Lower leg skin (tissue), 3 donors: ENCODE data around the gene RAB3D.

Experiments used
- CTCF ChIP-seq, 3 donors: fragments of 450-650 bp; IDR thresholded peaks; one replicate each; pipeline ENCODE4 v1.5.1; 2016; ENCODE audit warnings: antibody characterized with exemption in 3 of 3, mild to moderate bottlenecking in 3 of 3, moderate library complexity in 2 of 3
- POLR2A ChIP-seq, 2 donors: fragments of 450-650 bp; IDR thresholded peaks; one replicate each; pipeline ENCODE4 v1.6.1; 2016 to 2017; ENCODE audit warnings: antibody characterized with exemption in 2 of 2, mild to moderate bottlenecking in 1 of 2, moderate library complexity in 1 of 2

- TF ChIP-seq POLR2A (IDR thresholded peaks at IDR 0.05): no peak
- no peak for TF ChIP-seq CTCF (IDR thresholded peaks at IDR 0.05)
Observed at GRCh38 chr19:11288349-11288748, 51.1 kb downstream of the RAB3D start.
